Lower lobe of right lung (tissue), 2 donors: ENCODE results near the gene TMEM134. TPM values are rescaled to one million over a fixed set of nuclear protein-coding genes. Genes with fewer than 3 reads are reported as not detected.
A peak's percentile ranks its signal among the peaks of the same experiment; 100 is the strongest.
"Not testable (repeated sequence)": the region's sequence is repeated elsewhere in the genome, so short reads cannot be mapped to it uniquely, and the experiment has no call there.

Experiments
- ATAC-seq, 2 donors: fragments of 200-7000 bp; cut with Tn5 transposase; one replicate each; pipeline ENCODE4 v1.9.1; 2020 to 2022; ENCODE audit warnings: mild to moderate bottlenecking in 2 of 2, moderate library complexity in 2 of 2
- DNase-seq: peaks from one replicate; pipeline ENCODE4 v3.0.0-alpha.2; 2020
- H3K27ac ChIP-seq: fragments of 200-600 bp; one replicate; pipeline ENCODE4 v1.8.0; 2022
- H3K27me3 ChIP-seq: fragments of 200-600 bp; one replicate; pipeline ENCODE4 v1.8.0; 2022; ENCODE audit warnings: low read depth
- H3K36me3 ChIP-seq: fragments of 200-600 bp; one replicate; pipeline ENCODE4 v1.8.0; 2022; ENCODE audit warnings: mild to moderate bottlenecking
- H3K4me1 ChIP-seq: fragments of 200-600 bp; one replicate; pipeline ENCODE4 v1.8.0; 2022
- H3K4me3 ChIP-seq: fragments of 200-600 bp; one replicate; pipeline ENCODE4 v1.8.0; 2022; ENCODE audit warnings: mild to moderate bottlenecking
- H3K9me3 ChIP-seq: fragments of 200-600 bp; one replicate; pipeline ENCODE4 v1.8.0; 2022
- CTCF ChIP-seq: fragments of 200-600 bp; IDR thresholded peaks from one replicate; pipeline ENCODE4 v1.8.0; 2022; ENCODE audit warnings: antibody characterized with exemption, mild to moderate bottlenecking
- intact Hi-C: fragments of 100-400 bp; cut with DNase I; formaldehyde crosslinking; loops from one replicate; pipeline ENCODE4 v1.11.0; 2022
- total RNA-seq: library from RNA; stranded (reverse); fragmentation: NEBNext Ultra II Directional; extraction: Animal tissue kit (Norgen Biotek cat#: 25700); gene quantifications from one replicate; pipeline ENCODE4 v1.2.1, GENCODE V29; 2021
- donor health status: DM: no; HTN: yes; CAD: no; lungs with severe emphysema.

The TMEM134 gene
- total RNA-seq, 1 donor from 2014 or later: 49.1 TPM

GRCh38 chr11:67489203-67489884 lies 20.3 kb upstream of the TMEM134 start:
- no peak overlapping the region for H3K27ac ChIP-seq
- no peak for TF ChIP-seq CTCF
- intact Hi-C loops: no loop called here
- peaks cover 22% of the 10 kb centered on the region for H3K4me1 ChIP-seq
- no peak overlapping the region for H3K4me3 ChIP-seq
- ATAC-seq (no peak), DNase-seq (no peak)
- H3K36me3 ChIP-seq: peaks cover 73% of the 10 kb centered on the region
- H3K27me3 ChIP-seq: no peaks in the 10 kb centered on the region
- no peaks in the 10 kb centered on the region for H3K9me3 ChIP-seq

GRCh38 chr11:67486481-67487195 lies 17.6 kb upstream of the TMEM134 start:
- no peak for TF ChIP-seq CTCF
- DNase-seq (peak; percentile 35), ATAC-seq (no peak)
- H3K4me3 ChIP-seq: no peak overlapping the region
- H3K9me3 ChIP-seq: no peaks in the 10 kb centered on the region
- H3K4me1 ChIP-seq: peaks cover 42% of the 10 kb centered on the region
- no peak overlapping the region for H3K27ac ChIP-seq
- intact Hi-C loops: no loop called here
- peaks cover 46% of the 10 kb centered on the region for H3K36me3 ChIP-seq
- no peaks in the 10 kb centered on the region for H3K27me3 ChIP-seq

GRCh38 chr11:67485873-67486361 lies 16.9 kb upstream of the TMEM134 start:
- peaks cover 39% of the 10 kb centered on the region for H3K36me3 ChIP-seq
- intact Hi-C loops, H3K27ac ChIP-seq, H3K27me3 ChIP-seq, H3K4me3 ChIP-seq, ATAC-seq, H3K9me3 ChIP-seq: not testable (repeated sequence)
- DNase-seq: peak; percentile 28
- H3K4me1 ChIP-seq: peaks cover 44% of the 10 kb centered on the region

GRCh38 chr11:67484847-67485311 lies 15.8 kb upstream of the TMEM134 start:
- TF ChIP-seq CTCF: no peak
- H3K4me1 ChIP-seq: peaks cover 44% of the 10 kb centered on the region
- H3K4me3 ChIP-seq: peak overlapping the region; percentile 21
- H3K27ac ChIP-seq: peak overlapping the region; percentile 31
- no peaks in the 10 kb centered on the region for H3K27me3 ChIP-seq
- H3K36me3 ChIP-seq: peaks cover 28% of the 10 kb centered on the region
- DNase-seq (peak; percentile 56), ATAC-seq (no peak)
- no peaks in the 10 kb centered on the region for H3K9me3 ChIP-seq
- intact Hi-C loops: no loop called here

GRCh38 chr11:67483831-67484665 lies 15.0 kb upstream of the TMEM134 start:
- no peak for ATAC-seq
- intact Hi-C loops: no loop called here
- peaks cover 20% of the 10 kb centered on the region for H3K36me3 ChIP-seq
- DNase-seq: no peak
- H3K4me3 ChIP-seq: peak overlapping the region; percentile 65
- H3K9me3 ChIP-seq: no peaks in the 10 kb centered on the region
- peaks cover 44% of the 10 kb centered on the region for H3K4me1 ChIP-seq
- peak overlapping the region; percentile 87 for H3K27ac ChIP-seq
- TF ChIP-seq CTCF: no peak
- no peaks in the 10 kb centered on the region for H3K27me3 ChIP-seq
